ENCODE results near the gene LTBP2.
A peak's percentile ranks its signal among the peaks of the same experiment; 100 is the strongest.

Gene LTBP2

DNA sequence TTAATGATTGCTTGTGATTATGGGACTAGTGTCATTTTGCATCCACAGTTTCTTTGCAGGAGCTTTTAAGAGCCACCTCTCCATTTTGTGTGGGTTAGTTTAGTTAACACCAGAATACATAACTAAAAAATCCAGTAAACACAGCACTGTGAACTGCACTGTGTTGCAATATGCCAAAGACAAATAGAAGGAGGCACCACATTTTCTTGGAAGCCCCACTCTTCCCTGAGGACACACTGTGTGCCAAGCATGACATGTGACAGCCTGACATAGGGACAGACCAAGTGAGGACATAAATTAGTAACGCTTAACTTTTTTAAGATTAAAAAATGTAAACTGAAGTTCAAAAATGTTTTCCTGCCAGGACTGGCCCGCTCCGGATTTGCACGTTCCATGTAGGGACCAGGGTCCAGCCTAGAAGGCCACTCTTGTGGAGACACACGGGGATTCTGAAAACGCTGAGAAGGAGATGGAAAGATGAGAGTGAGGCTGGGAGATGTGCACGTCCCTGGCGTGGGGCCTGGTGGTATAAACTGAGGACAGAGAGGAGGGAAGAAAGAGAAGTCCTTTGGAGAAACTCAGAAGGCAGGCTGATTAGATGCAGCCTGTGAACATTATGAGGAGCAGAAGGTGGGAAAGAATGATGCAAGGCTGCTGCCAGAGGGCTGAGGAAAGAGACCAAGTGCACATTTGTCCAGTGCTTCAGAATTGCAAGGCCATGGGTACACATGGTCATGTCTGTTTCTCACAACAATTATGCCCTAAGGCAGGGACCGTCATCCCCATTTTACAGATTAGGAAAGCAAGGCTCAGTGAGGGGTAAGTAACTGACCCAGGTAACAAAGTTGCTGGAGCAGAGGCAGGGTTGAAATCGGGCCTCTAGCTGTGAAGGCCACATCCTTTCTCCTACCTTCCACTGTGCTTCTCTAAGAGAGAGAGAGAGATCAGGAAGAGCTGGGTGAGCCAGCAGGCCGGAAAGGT, 73.3 kb downstream of the LTBP2 start:
- no peak for TF ChIP-seq TEAD4 (IDR thresholded peaks at IDR 0.05)

DNA sequence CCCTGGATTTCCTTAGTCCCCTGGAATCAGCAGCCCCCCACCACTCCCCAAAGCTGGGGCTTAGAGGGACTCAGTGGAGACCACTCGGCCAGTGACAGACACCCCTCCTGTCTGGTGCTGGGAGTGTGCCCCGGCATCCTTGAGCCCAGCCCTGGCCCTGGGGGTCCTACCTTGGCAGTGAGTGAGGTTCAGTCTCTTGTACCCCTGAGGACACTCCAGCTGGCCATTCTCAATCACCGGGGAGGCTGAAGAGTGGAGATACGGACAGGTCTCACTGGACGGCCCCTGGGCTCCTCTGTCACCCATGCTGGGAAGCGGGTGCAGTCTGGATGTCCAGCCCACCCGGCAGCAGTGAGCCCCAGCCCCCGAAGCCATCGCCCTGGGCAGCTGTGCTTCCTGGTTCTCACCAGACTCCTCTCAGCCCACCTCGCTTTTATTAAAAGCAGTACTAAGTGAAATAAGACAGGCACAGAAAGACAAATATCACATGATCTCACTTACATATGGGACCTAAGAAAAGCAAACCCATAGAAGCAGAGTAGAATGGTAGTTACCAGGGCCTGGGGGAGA, 76.2 kb downstream of the LTBP2 start:
- TF ChIP-seq TAF1 (IDR thresholded peaks at IDR 0.05; ENCODE audit: low read depth) (no peak), NFIC (IDR thresholded peaks at IDR 0.05) (no peak), FOXM1 (IDR thresholded peaks at IDR 0.05; ENCODE audit: borderline replicate concordance, low read depth) (no peak), ZBTB7A (IDR thresholded peaks at IDR 0.05; ENCODE audit: low read depth) (no peak), TEAD4 (IDR thresholded peaks at IDR 0.05) (no peak), EP300 (IDR thresholded peaks at IDR 0.05; ENCODE audit: borderline replicate concordance) (no peak)
- TF ChIP-seq, protein P1, sequence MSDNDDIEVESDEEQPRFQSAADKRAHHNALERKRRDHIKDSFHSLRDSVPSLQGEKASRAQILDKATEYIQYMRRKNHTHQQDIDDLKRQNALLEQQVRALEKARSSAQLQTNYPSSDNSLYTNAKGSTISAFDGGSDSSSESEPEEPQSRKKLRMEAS (IDR thresholded peaks at IDR 0.05): no peak

DNA sequence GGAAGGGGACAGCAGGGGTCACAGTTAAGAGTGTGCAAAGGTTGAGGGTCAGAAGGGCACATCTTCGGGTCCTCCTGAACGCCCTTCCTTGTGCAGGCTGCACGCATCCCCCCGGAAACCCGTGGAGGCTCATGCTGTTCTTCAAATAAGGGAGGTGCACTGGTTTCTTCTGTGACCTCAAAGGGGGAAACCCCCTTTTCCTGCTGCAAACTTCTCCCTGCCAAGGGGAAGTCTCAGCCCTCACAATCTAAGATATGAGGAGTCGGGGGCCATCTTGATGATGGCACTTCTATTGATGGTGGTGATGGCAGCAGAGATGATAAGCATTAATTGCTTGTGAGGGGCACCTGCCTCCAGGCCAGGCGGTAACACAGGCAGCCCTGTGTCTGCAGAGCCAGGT, 78.5 kb downstream of the LTBP2 start:
- TF ChIP-seq, protein P2, sequence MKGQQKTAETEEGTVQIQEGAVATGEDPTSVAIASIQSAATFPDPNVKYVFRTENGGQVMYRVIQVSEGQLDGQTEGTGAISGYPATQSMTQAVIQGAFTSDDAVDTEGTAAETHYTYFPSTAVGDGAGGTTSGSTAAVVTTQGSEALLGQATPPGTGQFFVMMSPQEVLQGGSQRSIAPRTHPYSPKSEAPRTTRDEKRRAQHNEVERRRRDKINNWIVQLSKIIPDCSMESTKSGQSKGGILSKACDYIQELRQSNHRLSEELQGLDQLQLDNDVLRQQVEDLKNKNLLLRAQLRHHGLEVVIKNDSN (IDR thresholded peaks at IDR 0.05): no peak
- no peak for TF ChIP-seq YY1 (IDR thresholded peaks at IDR 0.05; ENCODE audit: low read depth)
- no peak for TF ChIP-seq CEBPB (IDR thresholded peaks at IDR 0.05)
- no peak for TF ChIP-seq TCF12 (IDR thresholded peaks at IDR 0.05; ENCODE audit: low read depth)
- TF ChIP-seq EP300 (IDR thresholded peaks at IDR 0.05; ENCODE audit: borderline replicate concordance): no peak
- TF ChIP-seq TAF1 (IDR thresholded peaks at IDR 0.05; ENCODE audit: low read depth): no peak
- no peak for TF ChIP-seq TEAD4 (IDR thresholded peaks at IDR 0.05)
- no peak for TF ChIP-seq EGR1 (IDR thresholded peaks at IDR 0.05)
- no peak for TF ChIP-seq NFIC (IDR thresholded peaks at IDR 0.05)

DNA sequence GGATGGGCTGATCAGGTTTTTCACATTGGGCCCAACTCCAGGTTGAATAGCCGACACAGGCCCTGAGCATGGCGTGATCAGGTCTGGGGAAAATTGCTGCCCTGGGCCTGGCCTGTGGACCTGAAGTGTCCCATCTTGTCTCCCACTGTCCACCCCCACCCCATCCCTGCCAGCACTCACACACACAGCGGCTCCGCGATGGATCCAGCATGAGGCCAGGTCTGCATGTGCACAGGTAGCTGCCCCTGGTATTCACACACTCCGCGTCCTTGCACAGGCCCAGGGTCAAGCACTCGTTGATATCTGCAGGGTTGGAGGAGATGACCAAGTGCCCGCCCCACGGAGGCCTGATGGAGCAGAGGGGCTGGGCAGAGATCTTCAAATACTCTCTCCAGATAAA, 79.8 kb downstream of the LTBP2 start:
- no peak for TF ChIP-seq TEAD4 (IDR thresholded peaks at IDR 0.05)
- no peak for TF ChIP-seq TAF1 (IDR thresholded peaks at IDR 0.05; ENCODE audit: low read depth)
- TF ChIP-seq CEBPB (IDR thresholded peaks at IDR 0.05): no peak
- TF ChIP-seq, protein P2 (IDR thresholded peaks at IDR 0.05): no peak

DNA sequence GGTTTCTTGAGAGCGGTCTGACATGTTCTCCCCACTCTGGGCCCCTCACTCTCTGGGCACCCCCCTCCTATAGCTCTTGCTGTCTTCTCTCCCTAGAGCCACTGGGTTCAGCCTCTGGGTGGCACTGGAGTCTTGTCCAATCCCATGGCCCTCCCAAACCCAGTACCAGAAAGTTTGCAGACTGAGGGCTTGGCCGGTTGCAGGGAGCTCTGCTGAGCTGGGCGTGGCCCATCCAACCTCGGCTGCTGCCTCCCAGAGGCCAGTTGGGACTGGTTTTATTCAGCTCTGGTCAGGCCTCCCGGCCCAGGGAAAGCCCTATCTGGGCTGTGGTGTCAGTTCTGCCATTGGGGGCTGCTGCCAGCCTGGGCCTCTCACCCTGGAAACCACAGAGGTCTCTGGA, 80.6 kb downstream of the LTBP2 start:
- TF ChIP-seq RAD21 (IDR thresholded peaks at IDR 0.05; ENCODE audit: low read depth) (peak; percentile 40; the same call in 1 of the 2 replicates), FOXM1 (IDR thresholded peaks at IDR 0.05; ENCODE audit: borderline replicate concordance, low read depth) (no peak)
- TF ChIP-seq, protein P2 (IDR thresholded peaks at IDR 0.05): no peak

DNA sequence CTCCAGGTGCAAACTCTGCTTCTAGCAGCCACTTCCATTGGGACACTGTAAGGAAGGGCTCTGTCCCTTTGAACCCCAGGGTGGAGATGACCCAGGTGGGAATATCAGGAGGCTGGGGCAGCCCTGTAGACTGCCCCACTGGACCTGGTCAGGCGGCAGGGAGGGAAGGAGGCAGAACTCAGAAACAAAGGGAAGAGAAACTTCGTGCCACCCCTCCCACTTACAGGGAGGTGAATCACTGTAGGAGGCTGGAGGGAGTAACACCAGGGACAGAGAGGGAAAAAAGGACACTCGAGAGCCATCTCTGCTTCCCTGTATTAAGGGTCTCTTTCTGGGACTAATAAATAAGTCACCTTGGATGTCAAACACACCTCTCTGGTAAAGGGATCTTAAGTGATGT, 81.0 kb downstream of the LTBP2 start:
- TF ChIP-seq EGR1 (IDR thresholded peaks at IDR 0.05) (no peak), CREB1 (IDR thresholded peaks at IDR 0.05; ENCODE audit: low read depth) (no peak), TCF12 (IDR thresholded peaks at IDR 0.05; ENCODE audit: low read depth) (no peak), FOXM1 (IDR thresholded peaks at IDR 0.05; ENCODE audit: borderline replicate concordance, low read depth) (no peak), RAD21 (IDR thresholded peaks at IDR 0.05; ENCODE audit: low read depth) (no peak), YY1 (IDR thresholded peaks at IDR 0.05; ENCODE audit: low read depth) (no peak), CEBPB (IDR thresholded peaks at IDR 0.05) (no peak), TAF1 (IDR thresholded peaks at IDR 0.05; ENCODE audit: low read depth) (no peak), EP300 (IDR thresholded peaks at IDR 0.05; ENCODE audit: borderline replicate concordance) (no peak), TEAD4 (IDR thresholded peaks at IDR 0.05) (no peak), NFIC (IDR thresholded peaks at IDR 0.05) (no peak), ZBTB7A (IDR thresholded peaks at IDR 0.05; ENCODE audit: low read depth) (no peak)
- TF ChIP-seq, protein P2 (IDR thresholded peaks at IDR 0.05): no peak
- TF ChIP-seq, protein P3, sequence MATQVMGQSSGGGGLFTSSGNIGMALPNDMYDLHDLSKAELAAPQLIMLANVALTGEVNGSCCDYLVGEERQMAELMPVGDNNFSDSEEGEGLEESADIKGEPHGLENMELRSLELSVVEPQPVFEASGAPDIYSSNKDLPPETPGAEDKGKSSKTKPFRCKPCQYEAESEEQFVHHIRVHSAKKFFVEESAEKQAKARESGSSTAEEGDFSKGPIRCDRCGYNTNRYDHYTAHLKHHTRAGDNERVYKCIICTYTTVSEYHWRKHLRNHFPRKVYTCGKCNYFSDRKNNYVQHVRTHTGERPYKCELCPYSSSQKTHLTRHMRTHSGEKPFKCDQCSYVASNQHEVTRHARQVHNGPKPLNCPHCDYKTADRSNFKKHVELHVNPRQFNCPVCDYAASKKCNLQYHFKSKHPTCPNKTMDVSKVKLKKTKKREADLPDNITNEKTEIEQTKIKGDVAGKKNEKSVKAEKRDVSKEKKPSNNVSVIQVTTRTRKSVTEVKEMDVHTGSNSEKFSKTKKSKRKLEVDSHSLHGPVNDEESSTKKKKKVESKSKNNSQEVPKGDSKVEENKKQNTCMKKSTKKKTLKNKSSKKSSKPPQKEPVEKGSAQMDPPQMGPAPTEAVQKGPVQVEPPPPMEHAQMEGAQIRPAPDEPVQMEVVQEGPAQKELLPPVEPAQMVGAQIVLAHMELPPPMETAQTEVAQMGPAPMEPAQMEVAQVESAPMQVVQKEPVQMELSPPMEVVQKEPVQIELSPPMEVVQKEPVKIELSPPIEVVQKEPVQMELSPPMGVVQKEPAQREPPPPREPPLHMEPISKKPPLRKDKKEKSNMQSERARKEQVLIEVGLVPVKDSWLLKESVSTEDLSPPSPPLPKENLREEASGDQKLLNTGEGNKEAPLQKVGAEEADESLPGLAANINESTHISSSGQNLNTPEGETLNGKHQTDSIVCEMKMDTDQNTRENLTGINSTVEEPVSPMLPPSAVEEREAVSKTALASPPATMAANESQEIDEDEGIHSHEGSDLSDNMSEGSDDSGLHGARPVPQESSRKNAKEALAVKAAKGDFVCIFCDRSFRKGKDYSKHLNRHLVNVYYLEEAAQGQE (IDR thresholded peaks at IDR 0.05; ENCODE audit: low read depth): no peak
- TF ChIP-seq, protein P1 (IDR thresholded peaks at IDR 0.05): no peak

DNA sequence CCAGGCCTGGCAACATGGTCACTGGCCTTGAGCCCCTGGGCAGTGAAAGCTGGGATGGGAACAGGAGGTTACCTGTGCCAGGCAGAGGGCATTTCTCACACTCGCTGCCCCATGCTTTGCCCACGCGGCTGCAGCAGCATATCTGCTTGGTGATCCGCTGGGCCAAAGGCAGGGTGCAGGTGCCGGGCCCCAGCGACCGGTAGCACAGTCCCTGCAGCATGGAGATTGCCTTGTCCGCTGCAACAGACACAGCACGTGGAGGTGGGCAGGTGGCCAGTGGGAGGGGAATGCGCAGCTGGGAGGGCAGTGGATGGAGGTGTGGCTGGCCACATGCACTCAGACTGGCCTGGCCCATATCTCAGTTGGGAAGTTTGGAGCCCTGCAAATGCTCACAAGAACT, 83.2 kb downstream of the LTBP2 start:
- TF ChIP-seq, protein P2 (IDR thresholded peaks at IDR 0.05): no peak
- TF ChIP-seq FOXM1 (IDR thresholded peaks at IDR 0.05; ENCODE audit: borderline replicate concordance, low read depth) (no peak), TAF1 (IDR thresholded peaks at IDR 0.05; ENCODE audit: low read depth) (no peak), NFIC (IDR thresholded peaks at IDR 0.05) (no peak)
- TF ChIP-seq, protein P1 (IDR thresholded peaks at IDR 0.05): no peak
